Spinal cord (tissue), 10 donors: Measurements from ENCODE around the gene PAN3. TPM values are rescaled to one million over a fixed set of nuclear protein-coding genes. Genes with fewer than 3 reads are reported as not detected.
A peak's percentile ranks its signal among the peaks of the same experiment; 100 is the strongest.
"Not testable (repeated sequence)": the region's sequence is repeated elsewhere in the genome, so short reads cannot be mapped to it uniquely, and the experiment has no call there.

Experiments used
- DNase-seq, 6 donors: peaks; one replicate each; pipeline versions ENCODE4 v3.0.0 to v3.0.0-alpha.2; 2013 to 2015; ENCODE audit warnings: low spot score in 6 of 6, low read depth in 4 of 6
- H3K27ac ChIP-seq: one replicate; pipeline ENCODE4 v1.5.1; 2013; ENCODE audit warnings: low read depth, low read length, control low read depth
- H3K27me3 ChIP-seq: one replicate; pipeline ENCODE4 v1.6.1; 2013; ENCODE audit warnings: low read length; ENCODE audit not compliant: control insufficient read depth, insufficient read depth
- H3K36me3 ChIP-seq: one replicate; pipeline ENCODE4 v1.6.1; 2013; ENCODE audit warnings: low read length; ENCODE audit not compliant: control insufficient read depth, insufficient read depth
- H3K4me1 ChIP-seq: one replicate; pipeline ENCODE4 v1.6.1; 2013; ENCODE audit warnings: low read length; ENCODE audit not compliant: control insufficient read depth, insufficient read depth
- H3K4me3 ChIP-seq: one replicate; pipeline ENCODE4 v1.5.1; 2013; ENCODE audit warnings: low read depth, low read length, control low read depth
- H3K9me3 ChIP-seq: one replicate; pipeline ENCODE4 v1.6.1; 2013; ENCODE audit warnings: low read length; ENCODE audit not compliant: control insufficient read depth, insufficient read depth
- WGBS: methylation state at CpG from one replicate; pipeline ENCODE4 v1.1.5; 2013; ENCODE audit warnings: missing lambda C conversion rate; ENCODE audit not compliant: insufficient coverage; 5-methylcytosine and 5-hydroxymethylcytosine counted together
- polyA plus RNA-seq, 2 donors: library from polyadenylated mRNA; unstranded; fragments of 120-200 nt; gene quantifications; one replicate each; pipeline ENCODE4 v1.2.1, GENCODE V29; 2013; ENCODE audit not compliant: insufficient read length in 2 of 2
- total RNA-seq, 2 donors: library from RNA; depleted of rRNA in 1 of 2; stranded (reverse); fragments of 120-200 nt in 1 of 2; fragments of >200 nt in 1 of 2; gene quantifications; one replicate each; pipeline versions ENCODE4 v1.2.3 to v1.2.4, GENCODE V29; 2013 to 2014
- donor health status: healthy.

The PAN3 gene
- total and polyA plus RNA-seq, 4 donors = 28.8 to 42.3 (median 30.6) TPM

- Histone ChIP-seq H3K27me3 (no peaks in the 10 kb centered on the region), H3K4me1 (peaks cover 2% of the 10 kb centered on the region), H3K27ac (no peak overlapping the region), H3K9me3 (no peaks in the 10 kb centered on the region), H3K4me3 (no peak overlapping the region), H3K36me3 (no peaks in the 10 kb centered on the region)
- 92% methylated on average over 8 of the region's 11 CpGs for WGBS
- no peak for DNase-seq
These were observed 6.7 kb upstream of the PAN3 start for GRCh38 chr13:28131646-28132045.

GRCh38 chr13:28136916-28137315 lies 1.4 kb upstream of the PAN3 start:
- Histone ChIP-seq H3K4me1 (peaks cover 20% of the 10 kb centered on the region), H3K4me3 (peak overlapping the region; percentile 56), H3K9me3 (no peaks in the 10 kb centered on the region), H3K36me3 (no peaks in the 10 kb centered on the region), H3K27ac (no peak overlapping the region), H3K27me3 (no peaks in the 10 kb centered on the region)
- peak in 2 of 6 donors; percentile 3 to 9 for DNase-seq
- 100% methylated on average over 1 of the region's 7 CpGs for WGBS

GRCh38 chr13:28137596-28137995 lies 749 bp upstream of the PAN3 start:
- H3K4me3 ChIP-seq = peak overlapping the region; percentile 56
- no peaks in the 10 kb centered on the region for H3K27me3 ChIP-seq
- 0% methylated on average over 5 of the region's 11 CpGs for WGBS
- H3K27ac ChIP-seq = peak overlapping the region; percentile 97
- peak in 3 of 6 donors; percentile 50 to 71 (median 68) for DNase-seq
- peaks cover 20% of the 10 kb centered on the region for H3K4me1 ChIP-seq
- H3K9me3 ChIP-seq = no peaks in the 10 kb centered on the region
- no peaks in the 10 kb centered on the region for H3K36me3 ChIP-seq

DNA sequence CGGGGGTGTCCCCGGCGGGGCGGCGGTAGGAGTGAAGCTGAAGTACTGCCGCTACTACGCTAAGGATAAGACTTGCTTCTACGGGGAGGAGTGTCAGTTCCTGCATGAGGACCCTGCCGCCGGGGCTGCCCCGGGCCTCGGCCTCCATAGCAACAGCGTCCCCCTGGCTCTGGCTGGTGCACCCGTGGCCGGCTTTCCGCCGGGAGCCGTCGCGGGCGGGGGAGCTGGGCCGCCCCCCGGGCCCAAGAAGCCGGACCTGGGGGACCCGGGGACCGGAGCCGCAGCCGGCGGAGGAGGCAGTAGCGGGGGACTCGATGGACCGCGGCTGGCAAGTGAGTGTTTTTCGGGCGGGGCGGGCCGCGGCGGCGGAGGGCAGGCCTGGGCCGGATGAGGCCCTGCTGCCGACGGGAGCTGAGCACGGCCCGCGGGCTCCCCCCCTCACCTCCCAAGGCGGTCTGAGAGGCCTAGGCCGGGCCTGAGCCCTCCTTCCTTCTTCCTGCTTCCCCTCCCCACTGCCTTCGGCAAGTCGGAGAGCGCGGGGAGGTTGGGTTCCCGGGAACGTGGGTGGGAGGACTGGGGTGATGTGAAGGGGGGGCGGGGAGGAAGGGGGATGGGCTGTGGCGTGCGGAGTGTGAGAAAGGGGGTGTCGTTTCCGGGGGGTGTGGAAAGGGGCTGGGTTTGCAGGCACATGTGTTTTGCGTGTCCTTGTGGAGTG lies 568 bp downstream of the PAN3 start:
- under 1% methylated on average over 52 of the region's 60 CpGs for WGBS
- Histone ChIP-seq H3K4me3 (peak overlapping the region; percentile 56), H3K9me3 (no peaks in the 10 kb centered on the region), H3K36me3 (no peaks in the 10 kb centered on the region), H3K27me3 (no peaks in the 10 kb centered on the region), H3K4me1 (peaks cover 20% of the 10 kb centered on the region), H3K27ac (peak overlapping the region; percentile 97)
- DNase-seq = peak; percentile 57 to 93 (median 70)

- Histone ChIP-seq H3K4me1 (peaks cover 20% of the 10 kb centered on the region), H3K36me3 (no peaks in the 10 kb centered on the region), H3K4me3 (peak overlapping the region; percentile 56), H3K27ac (no peak overlapping the region), H3K9me3 (no peaks in the 10 kb centered on the region), H3K27me3 (no peaks in the 10 kb centered on the region)
- 80% methylated on average over 1 of the region's 10 CpGs for WGBS
- no peak for DNase-seq
These were observed 2.2 kb downstream of the PAN3 start for GRCh38 chr13:28140433-28141125.

- H3K27me3 ChIP-seq, H3K36me3 ChIP-seq, H3K27ac ChIP-seq, DNase-seq, H3K9me3 ChIP-seq, H3K4me3 ChIP-seq: not testable (repeated sequence)
- peaks cover 18% of the 10 kb centered on the region for H3K4me1 ChIP-seq
- 78% methylated on average over 4 of the region's 10 CpGs for WGBS
These were observed 3.2 kb downstream of the PAN3 start for GRCh38 chr13:28141542-28141941.

- H3K4me3 ChIP-seq = no peak overlapping the region
- H3K27me3 ChIP-seq = no peaks in the 10 kb centered on the region
- WGBS = 100% methylated on average over 1 of the region's 6 CpGs
- no peaks in the 10 kb centered on the region for H3K9me3 ChIP-seq
- peaks cover 14% of the 10 kb centered on the region for H3K4me1 ChIP-seq
- DNase-seq = no peak
- no peak overlapping the region for H3K27ac ChIP-seq
- no peaks in the 10 kb centered on the region for H3K36me3 ChIP-seq
These were observed 6.7 kb downstream of the PAN3 start for GRCh38 chr13:28145049-28145448.

DNA sequence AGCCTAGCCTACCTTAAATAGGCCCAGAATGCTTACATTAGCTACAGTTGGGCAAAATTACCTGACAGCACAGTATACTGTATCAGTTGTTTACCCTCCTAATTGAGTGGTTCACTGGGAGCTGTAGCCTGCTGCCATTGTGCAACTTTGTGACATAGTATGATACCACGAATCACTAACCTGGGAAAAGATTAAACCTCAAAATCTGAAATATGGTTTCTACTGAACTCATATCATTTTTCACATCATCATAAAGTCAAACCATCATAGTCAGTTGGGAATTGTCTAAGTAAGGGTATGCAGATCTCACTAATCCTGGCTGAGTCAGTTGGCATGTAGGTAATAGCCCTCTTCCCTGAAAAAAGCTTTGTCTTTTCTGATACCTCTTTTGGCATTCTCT lies 9.2 kb downstream of the PAN3 start:
- Histone ChIP-seq H3K9me3 (no peaks in the 10 kb centered on the region), H3K27ac (no peak overlapping the region), H3K36me3 (no peaks in the 10 kb centered on the region), H3K4me1 (no peaks in the 10 kb centered on the region), H3K4me3 (no peak overlapping the region), H3K27me3 (no peaks in the 10 kb centered on the region)
- DNase-seq = no peak
- no CpG with 5 or more reads among the region's 1 CpG for WGBS

DNA sequence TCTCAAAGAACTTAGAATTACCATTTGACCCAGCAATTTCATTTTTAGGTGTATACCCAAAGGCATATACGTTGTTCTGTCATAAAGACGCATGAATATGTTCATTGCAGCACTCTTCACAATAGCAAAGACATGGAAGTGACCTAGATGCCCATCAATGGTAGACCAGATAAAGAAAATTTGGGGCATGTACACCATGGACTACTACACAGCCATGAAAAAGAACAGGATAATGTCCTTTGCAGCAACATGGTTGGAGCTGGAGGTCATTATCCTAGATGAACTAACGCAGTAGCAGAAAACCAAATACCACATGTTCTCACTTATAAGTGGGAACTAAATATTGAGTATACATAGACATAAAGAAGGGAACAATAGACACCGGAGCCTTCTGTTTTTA lies 20.7 kb downstream of the PAN3 start:
- peaks cover 4% of the 10 kb centered on the region for H3K9me3 ChIP-seq
- H3K36me3 ChIP-seq = no peaks in the 10 kb centered on the region
- no peak overlapping the region for H3K4me3 ChIP-seq
- no peak for DNase-seq
- no peak overlapping the region for H3K27ac ChIP-seq
- 100% methylated on average over 1 of the region's 4 CpGs for WGBS
- H3K4me1 ChIP-seq = no peaks in the 10 kb centered on the region
- no peaks in the 10 kb centered on the region for H3K27me3 ChIP-seq

DNA sequence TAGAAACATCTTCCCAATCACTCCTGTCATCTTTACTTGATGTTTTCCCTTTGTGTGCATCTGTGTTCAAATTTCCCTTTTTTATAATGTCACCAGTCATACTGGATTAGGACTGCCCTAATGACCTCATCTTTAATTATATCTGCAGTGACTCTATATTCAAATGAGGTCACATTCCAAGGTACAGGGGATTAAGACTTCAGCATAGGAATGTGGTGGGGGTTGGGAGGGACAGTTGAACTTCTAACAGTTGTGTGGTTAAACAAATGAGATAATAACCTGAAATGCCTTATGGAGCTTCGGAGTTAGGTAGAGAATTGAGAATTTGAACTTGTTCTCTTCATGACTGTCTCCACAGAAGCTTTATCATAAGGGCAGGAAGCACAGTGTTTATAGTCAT lies 23.0 kb downstream of the PAN3 start:
- DNase-seq = no peak
- WGBS = 17% methylated on average over 1 of the region's 1 CpG
- Histone ChIP-seq H3K27me3 (no peaks in the 10 kb centered on the region), H3K4me1 (no peaks in the 10 kb centered on the region), H3K9me3 (peaks cover 3% of the 10 kb centered on the region), H3K36me3 (no peaks in the 10 kb centered on the region), H3K27ac (no peak overlapping the region), H3K4me3 (no peak overlapping the region)
